A673 (cell line): ENCODE data around the gene PTK6. TPM values are rescaled to one million over a fixed set of nuclear protein-coding genes. Genes with fewer than 3 reads are reported as not detected.

Experiments used
- BruUV-seq: library from RNA; stranded (reverse); fragments of 400-500 nt; replicated peaks from 2 replicates; lab custom pipeline; 2021; lab: Mats Ljungman, UMichigan
- CTCF ChIA-PET: fragments of 300-600 bp; sonication (Branson Sonifier 250); formaldehyde crosslinking; loops from one replicate; lab custom pipeline; 2022; ENCODE audit warnings: antibody characterized with exemption; lab: Charles Lee
- POLR2A ChIA-PET: fragments of 300-600 bp; sonication (Branson Sonifier 250); formaldehyde crosslinking; loops from one replicate; lab custom pipeline; 2022; ENCODE audit warnings: antibody characterized with exemption; ENCODE audit not compliant: low non-redundant PET; lab: Charles Lee
- DNase-seq: peaks from one replicate; pipeline ENCODE4 v3.0.0-alpha.2; 2015; ENCODE audit warnings: low spot score
- H3K27ac ChIP-seq: fragments of 200-600 bp; sonication (generic); 2 replicates; pipeline ENCODE4 v1.5.1; 2016; ENCODE audit warnings: mixed run types, low read depth, mild to moderate bottlenecking, mixed read lengths, antibody characterized with exemption, low read length; ENCODE audit not compliant: poor library complexity, severe bottlenecking
- H3K27me3 ChIP-seq: fragments of 200-600 bp; sonication (generic); replicated peaks from 2 replicates; pipeline ENCODE4 v1.6.1; 2017; ENCODE audit warnings: mixed run types, low read depth, mild to moderate bottlenecking, mixed read lengths, antibody characterized with exemption, low read length; ENCODE audit not compliant: insufficient read depth, poor library complexity
- H3K36me3 ChIP-seq: fragments of 200-600 bp; sonication (generic); 2 replicates; pipeline ENCODE4 v1.6.1; 2016; ENCODE audit warnings: mixed run types, mild to moderate bottlenecking, mixed read lengths, antibody characterized with exemption, low read length; ENCODE audit not compliant: insufficient read depth, poor library complexity, severe bottlenecking
- H3K4me1 ChIP-seq: fragments of 200-600 bp; sonication (generic); 2 replicates; pipeline ENCODE4 v1.6.1; 2017; ENCODE audit warnings: mixed run types, mild to moderate bottlenecking, mixed read lengths, antibody characterized with exemption, low read length; ENCODE audit not compliant: insufficient read depth, poor library complexity, severe bottlenecking
- H3K4me3 ChIP-seq: fragments of 200-600 bp; sonication (generic); 2 replicates; pipeline ENCODE4 v1.5.1; 2016; ENCODE audit warnings: low read depth, mixed run types, mild to moderate bottlenecking, mixed read lengths, low read length; ENCODE audit not compliant: poor library complexity, severe bottlenecking
- H3K9me3 ChIP-seq: fragments of 200-600 bp; sonication (generic); 2 replicates; pipeline ENCODE4 v1.6.1; 2016; ENCODE audit warnings: mixed run types, low read depth, mild to moderate bottlenecking, mixed read lengths, antibody characterized with exemption, low read length; ENCODE audit not compliant: poor library complexity, severe bottlenecking
- EZH2 ChIP-seq: fragments of 200-600 bp; sonication (generic); IDR thresholded peaks from 2 replicates; pipeline ENCODE4 v1.6.1; 2017; ENCODE audit warnings: borderline replicate concordance, low read depth, mild to moderate bottlenecking, mixed read lengths, antibody characterized with exemption, low read length; ENCODE audit not compliant: poor library complexity, severe bottlenecking
- intact Hi-C: fragments of 100-400 bp; cut with micrococcal nuclease; formaldehyde crosslinking; loops from one replicate; pipeline ENCODE4 v1.10.0; 2022; ENCODE audit not compliant: unreplicated experiment
- total RNA-seq: library from RNA; stranded (reverse); gene quantifications from 2 replicates; pipeline ENCODE4 v1.2.3, GENCODE V29; 2021
- TF ChIP-seq, protein P1 (sequence below): fragments of 300-800, 200-600 bp; sonication (generic); conservative IDR thresholded peaks from 2 replicates; pipeline ENCODE4 v1.5.1; 2017; ENCODE audit warnings: low read depth, mild to moderate bottlenecking, antibody characterized with exemption, low read length, moderate library complexity, mixed read lengths

Gene PTK6
- total RNA-seq, 1 experiment from 2014 or later = not detected

- ChIA-PET CTCF (no interaction called here), POLR2A (interaction anchor here (0.5 kb wide), 1 partner anchor 116 kb away, joined by 3 read pairs; the partner anchor contains the start of gene RTEL1)
- Histone ChIP-seq H3K4me1 (peaks cover 5% of the 10 kb centered on the region), H3K27ac (no peak overlapping the region), H3K4me3 (no peak overlapping the region), H3K27me3 (peaks cover 30% of the 10 kb centered on the region), H3K9me3 (no peaks in the 10 kb centered on the region), H3K36me3 (no peaks in the 10 kb centered on the region)
- TF ChIP-seq EZH2 = no peak
- TF ChIP-seq, protein P1, sequence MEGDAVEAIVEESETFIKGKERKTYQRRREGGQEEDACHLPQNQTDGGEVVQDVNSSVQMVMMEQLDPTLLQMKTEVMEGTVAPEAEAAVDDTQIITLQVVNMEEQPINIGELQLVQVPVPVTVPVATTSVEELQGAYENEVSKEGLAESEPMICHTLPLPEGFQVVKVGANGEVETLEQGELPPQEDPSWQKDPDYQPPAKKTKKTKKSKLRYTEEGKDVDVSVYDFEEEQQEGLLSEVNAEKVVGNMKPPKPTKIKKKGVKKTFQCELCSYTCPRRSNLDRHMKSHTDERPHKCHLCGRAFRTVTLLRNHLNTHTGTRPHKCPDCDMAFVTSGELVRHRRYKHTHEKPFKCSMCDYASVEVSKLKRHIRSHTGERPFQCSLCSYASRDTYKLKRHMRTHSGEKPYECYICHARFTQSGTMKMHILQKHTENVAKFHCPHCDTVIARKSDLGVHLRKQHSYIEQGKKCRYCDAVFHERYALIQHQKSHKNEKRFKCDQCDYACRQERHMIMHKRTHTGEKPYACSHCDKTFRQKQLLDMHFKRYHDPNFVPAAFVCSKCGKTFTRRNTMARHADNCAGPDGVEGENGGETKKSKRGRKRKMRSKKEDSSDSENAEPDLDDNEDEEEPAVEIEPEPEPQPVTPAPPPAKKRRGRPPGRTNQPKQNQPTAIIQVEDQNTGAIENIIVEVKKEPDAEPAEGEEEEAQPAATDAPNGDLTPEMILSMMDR = no peak
- intact Hi-C loops = no loop called here
- BruUV-seq = no TSS peak
- DNase-seq = no peak
Observed at GRCh38 chr20:63542031-63542559, 4.9 kb upstream of the PTK6 start.

DNA sequence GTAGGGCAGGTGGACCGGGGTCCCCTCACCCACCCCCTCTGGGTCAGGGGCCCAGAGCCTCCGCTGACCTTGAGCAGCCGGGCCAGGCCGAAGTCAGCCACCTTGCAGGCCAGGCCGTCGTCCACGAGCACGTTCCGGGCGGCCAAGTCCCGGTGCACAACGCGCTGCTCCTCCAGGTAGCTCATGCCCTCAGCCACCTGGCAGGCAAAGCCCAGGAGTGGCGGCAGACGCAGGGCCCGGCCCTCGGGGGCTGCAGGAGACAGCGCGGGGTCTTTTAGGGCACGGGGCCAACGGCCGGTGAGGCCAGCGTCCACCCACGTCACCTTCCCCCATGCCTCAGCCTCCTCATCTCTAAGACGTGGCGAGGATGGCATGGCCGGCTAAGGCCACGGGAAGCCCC is 4.2 kb upstream of the PTK6 start:
- intact Hi-C loops = no loop called here
- H3K4me3 ChIP-seq = no peak overlapping the region
- H3K27me3 ChIP-seq = peaks cover 23% of the 10 kb centered on the region
- CTCF ChIA-PET = no interaction called here
- TF ChIP-seq, protein P1 = no peak
- TF ChIP-seq EZH2 = no peak
- no peaks in the 10 kb centered on the region for H3K36me3 ChIP-seq
- no peak overlapping the region for H3K27ac ChIP-seq
- no TSS peak for BruUV-seq
- POLR2A ChIA-PET = interaction anchor here (0.5 kb wide), 1 partner anchor 33 kb away, joined by 4 read pairs; the partner anchor contains the start of gene HELZ2
- DNase-seq = no peak
- H3K9me3 ChIP-seq = no peaks in the 10 kb centered on the region
- H3K4me1 ChIP-seq = peaks cover 5% of the 10 kb centered on the region

DNA sequence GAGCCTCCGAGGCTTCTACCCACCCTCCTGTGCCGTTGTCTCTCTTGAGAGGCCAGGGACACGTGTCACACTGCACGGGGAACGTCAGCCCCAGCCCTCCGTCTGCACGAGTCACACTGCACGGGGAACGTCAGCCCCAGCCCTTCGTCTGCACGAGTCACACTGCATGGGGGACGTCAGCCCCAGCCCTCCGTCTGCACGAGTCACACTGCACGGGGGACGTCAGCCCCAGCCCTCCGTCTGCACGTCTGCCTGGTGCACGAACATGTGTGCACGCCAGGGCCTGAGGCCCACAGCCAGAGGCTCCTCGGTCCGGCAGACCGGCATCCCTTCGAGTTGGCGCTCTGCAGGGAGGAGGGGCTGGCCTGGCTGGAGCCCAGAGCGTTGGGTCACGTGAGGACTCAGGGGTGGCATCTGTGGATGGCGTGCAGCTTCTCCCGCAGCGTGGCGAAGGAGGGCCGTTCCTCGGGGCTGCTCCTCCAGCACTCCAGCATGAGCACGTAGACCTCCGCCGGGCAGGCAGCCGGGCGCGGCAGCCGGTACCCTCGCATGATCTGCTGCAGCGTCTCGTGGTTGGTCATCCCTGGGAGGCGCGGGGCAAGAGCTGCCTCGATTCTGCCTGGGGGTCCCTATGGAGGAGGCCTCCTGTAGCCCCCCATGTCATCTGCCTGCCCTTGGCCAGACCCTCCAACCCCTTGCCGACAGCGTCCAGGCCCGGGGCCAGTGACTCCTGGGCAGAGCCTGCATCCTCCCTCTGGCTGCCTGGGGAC is 3.4 kb upstream of the PTK6 start:
- no peak for DNase-seq
- Histone ChIP-seq H3K4me1 (peaks cover 5% of the 10 kb centered on the region), H3K36me3 (no peaks in the 10 kb centered on the region), H3K27ac (no peak overlapping the region), H3K4me3 (no peak overlapping the region), H3K9me3 (no peaks in the 10 kb centered on the region), H3K27me3 (peaks cover 15% of the 10 kb centered on the region)
- CTCF ChIA-PET = no interaction called here
- intact Hi-C loops = no loop called here
- no TSS peak for BruUV-seq
- TF ChIP-seq EZH2 = no peak
- TF ChIP-seq, protein P1 = no peak
- POLR2A ChIA-PET = interaction anchor here (0.5 kb wide), 1 partner anchor 34 kb away, joined by 4 read pairs; the partner anchor contains the start of gene HELZ2
